ENCODE results near the gene TRIM36.

GRCh38 chr5:115124741-115125140 is 45.0 kb downstream of the TRIM36 start:
- TF ChIP-seq, protein P1, sequence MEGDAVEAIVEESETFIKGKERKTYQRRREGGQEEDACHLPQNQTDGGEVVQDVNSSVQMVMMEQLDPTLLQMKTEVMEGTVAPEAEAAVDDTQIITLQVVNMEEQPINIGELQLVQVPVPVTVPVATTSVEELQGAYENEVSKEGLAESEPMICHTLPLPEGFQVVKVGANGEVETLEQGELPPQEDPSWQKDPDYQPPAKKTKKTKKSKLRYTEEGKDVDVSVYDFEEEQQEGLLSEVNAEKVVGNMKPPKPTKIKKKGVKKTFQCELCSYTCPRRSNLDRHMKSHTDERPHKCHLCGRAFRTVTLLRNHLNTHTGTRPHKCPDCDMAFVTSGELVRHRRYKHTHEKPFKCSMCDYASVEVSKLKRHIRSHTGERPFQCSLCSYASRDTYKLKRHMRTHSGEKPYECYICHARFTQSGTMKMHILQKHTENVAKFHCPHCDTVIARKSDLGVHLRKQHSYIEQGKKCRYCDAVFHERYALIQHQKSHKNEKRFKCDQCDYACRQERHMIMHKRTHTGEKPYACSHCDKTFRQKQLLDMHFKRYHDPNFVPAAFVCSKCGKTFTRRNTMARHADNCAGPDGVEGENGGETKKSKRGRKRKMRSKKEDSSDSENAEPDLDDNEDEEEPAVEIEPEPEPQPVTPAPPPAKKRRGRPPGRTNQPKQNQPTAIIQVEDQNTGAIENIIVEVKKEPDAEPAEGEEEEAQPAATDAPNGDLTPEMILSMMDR (IDR thresholded peaks at IDR 0.05): no peak
- TF ChIP-seq POLR2A (IDR thresholded peaks at IDR 0.05): no peak

Data from testis (tissue), 2 donors.